Activated naive CD4-positive, alpha-beta T cell treated with anti-CD3 and anti-CD28 coated beads, Interleukin-2, amount 10 ng/mL, durations not matched to agents 7 days and 5 days (primary cell): ENCODE measurements around the gene LIMS2.

Source experiments
- CTCF ChIA-PET: fragments of 350-600 bp; sonication (Branson Sonifier 250); formaldehyde crosslinking; loops from one replicate; lab custom pipeline; 2021; ENCODE audit warnings: antibody characterized with exemption; lab: Charles Lee
- DNase-seq: peaks from one replicate; pipeline ENCODE4 v3.0.0-alpha.2; 2020
- H3K27ac Mint-ChIP-seq: one replicate; pipeline ENCODE4 v1.8.0; 2021; ENCODE audit warnings: mild to moderate bottlenecking, moderate library complexity, mixed read lengths
- H3K27me3 Mint-ChIP-seq: one replicate; pipeline ENCODE4 v1.8.0; 2021; ENCODE audit warnings: mild to moderate bottlenecking, mixed read lengths
- H3K36me3 Mint-ChIP-seq: one replicate; pipeline ENCODE4 v1.8.0; 2021; ENCODE audit warnings: mixed read lengths
- H3K4me1 Mint-ChIP-seq: one replicate; pipeline ENCODE4 v1.8.0; 2021; ENCODE audit warnings: mixed read lengths
- H3K4me3 Mint-ChIP-seq: one replicate; pipeline ENCODE4 v1.8.0; 2021; ENCODE audit warnings: mild to moderate bottlenecking, moderate library complexity, mixed read lengths
- H3K9me3 Mint-ChIP-seq: one replicate; pipeline ENCODE4 v1.8.0; 2021; ENCODE audit warnings: mixed read lengths

Gene LIMS2

GRCh38 chr2:127628767-127629614, 46.3 kb downstream of the LIMS2 start:
- H3K9me3 Mint-ChIP-seq = no peaks in the 10 kb centered on the region
- H3K4me3 Mint-ChIP-seq = no peak overlapping the region
- no peaks in the 10 kb centered on the region for H3K4me1 Mint-ChIP-seq
- peaks cover 14% of the 10 kb centered on the region for H3K27me3 Mint-ChIP-seq
- H3K36me3 Mint-ChIP-seq = no peaks in the 10 kb centered on the region
- DNase-seq = no peak
- CTCF ChIA-PET = interaction anchor here (1.0 to 1.7 kb wide), 3 partner anchors 21 to 38 kb away, joined by 3 to 5 read pairs (median 3); no protein-coding TSS in a partner anchor
- no peak overlapping the region for H3K27ac Mint-ChIP-seq

- no peaks in the 10 kb centered on the region for H3K4me1 Mint-ChIP-seq
Measured at GRCh38 chr2:127627740-127628571, 47.4 kb downstream of the LIMS2 start.

GRCh38 chr2:127626917-127627739, 48.2 kb downstream of the LIMS2 start:
- H3K4me3 Mint-ChIP-seq = no peak overlapping the region
- CTCF ChIA-PET = interaction anchor here (1.3 kb wide), 1 partner anchor 22 kb away, joined by 3 read pairs; no protein-coding TSS in a partner anchor
- H3K4me1 Mint-ChIP-seq = no peaks in the 10 kb centered on the region
- H3K27me3 Mint-ChIP-seq = peaks cover 19% of the 10 kb centered on the region
- no peaks in the 10 kb centered on the region for H3K9me3 Mint-ChIP-seq
- H3K36me3 Mint-ChIP-seq = no peaks in the 10 kb centered on the region
- no peak overlapping the region for H3K27ac Mint-ChIP-seq
- no peak for DNase-seq

More at GRCh38 chr2:127627740-127628571, 47.4 kb downstream of the LIMS2 start:
- Mint-ChIP-seq H3K4me3 (no peak overlapping the region), H3K9me3 (no peaks in the 10 kb centered on the region), H3K27me3 (peaks cover 19% of the 10 kb centered on the region), H3K36me3 (no peaks in the 10 kb centered on the region), H3K27ac (no peak overlapping the region)
- no peak for DNase-seq
- CTCF ChIA-PET = interaction anchor here (1.3 kb wide), 1 partner anchor 22 kb away, joined by 3 read pairs; no protein-coding TSS in a partner anchor

- H3K9me3 Mint-ChIP-seq = no peaks in the 10 kb centered on the region
- CTCF ChIA-PET = no interaction called here
- no peaks in the 10 kb centered on the region for H3K36me3 Mint-ChIP-seq
- no peak for DNase-seq
- no peaks in the 10 kb centered on the region for H3K4me1 Mint-ChIP-seq
- peaks cover 19% of the 10 kb centered on the region for H3K27me3 Mint-ChIP-seq
- H3K27ac Mint-ChIP-seq = peak overlapping the region; percentile 43
- H3K4me3 Mint-ChIP-seq = no peak overlapping the region
Measured at GRCh38 chr2:127626175-127626574, 49.2 kb downstream of the LIMS2 start.

- Mint-ChIP-seq H3K9me3 (no peaks in the 10 kb centered on the region), H3K4me1 (no peaks in the 10 kb centered on the region), H3K27me3 (peaks cover 19% of the 10 kb centered on the region), H3K27ac (no peak overlapping the region), H3K4me3 (no peak overlapping the region), H3K36me3 (no peaks in the 10 kb centered on the region)
- DNase-seq = no peak
- CTCF ChIA-PET = no interaction called here
Measured at GRCh38 chr2:127625572-127625951, 49.8 kb downstream of the LIMS2 start.

- H3K27me3 Mint-ChIP-seq = peaks cover 22% of the 10 kb centered on the region
- CTCF ChIA-PET = no interaction called here
- peak; percentile 13 for DNase-seq
- H3K4me3 Mint-ChIP-seq = no peak overlapping the region
- H3K9me3 Mint-ChIP-seq = no peaks in the 10 kb centered on the region
- H3K4me1 Mint-ChIP-seq = no peaks in the 10 kb centered on the region
- no peak overlapping the region for H3K27ac Mint-ChIP-seq
- no peaks in the 10 kb centered on the region for H3K36me3 Mint-ChIP-seq
Measured at GRCh38 chr2:127624756-127625571, 50.4 kb downstream of the LIMS2 start.

- CTCF ChIA-PET = no interaction called here
- Mint-ChIP-seq H3K4me3 (no peak overlapping the region), H3K27me3 (peaks cover 24% of the 10 kb centered on the region), H3K4me1 (no peaks in the 10 kb centered on the region), H3K27ac (no peak overlapping the region), H3K36me3 (no peaks in the 10 kb centered on the region), H3K9me3 (no peaks in the 10 kb centered on the region)
- peak; percentile 13 for DNase-seq
Measured at GRCh38 chr2:127624320-127624755, 51.0 kb downstream of the LIMS2 start.

- CTCF ChIA-PET = no interaction called here
- no peak overlapping the region for H3K27ac Mint-ChIP-seq
- H3K4me3 Mint-ChIP-seq = no peak overlapping the region
- DNase-seq = peak; percentile 20
- no peaks in the 10 kb centered on the region for H3K9me3 Mint-ChIP-seq
- H3K4me1 Mint-ChIP-seq = no peaks in the 10 kb centered on the region
- peaks cover 27% of the 10 kb centered on the region for H3K27me3 Mint-ChIP-seq
- H3K36me3 Mint-ChIP-seq = no peaks in the 10 kb centered on the region
Measured at GRCh38 chr2:127623388-127624319, 51.7 kb downstream of the LIMS2 start.

GRCh38 chr2:127622561-127623387, 52.6 kb downstream of the LIMS2 start:
- H3K9me3 Mint-ChIP-seq = no peaks in the 10 kb centered on the region
- CTCF ChIA-PET = no interaction called here
- DNase-seq = peak; percentile 19
- H3K27ac Mint-ChIP-seq = no peak overlapping the region
- no peak overlapping the region for H3K4me3 Mint-ChIP-seq
- H3K4me1 Mint-ChIP-seq = peaks cover under 1% of the 10 kb centered on the region
- H3K27me3 Mint-ChIP-seq = peaks cover 30% of the 10 kb centered on the region
- H3K36me3 Mint-ChIP-seq = no peaks in the 10 kb centered on the region

- peaks cover 4% of the 10 kb centered on the region for H3K4me1 Mint-ChIP-seq
- H3K4me3 Mint-ChIP-seq = no peak overlapping the region
- H3K27me3 Mint-ChIP-seq = peaks cover 28% of the 10 kb centered on the region
- CTCF ChIA-PET = no interaction called here
- no peaks in the 10 kb centered on the region for H3K36me3 Mint-ChIP-seq
- H3K27ac Mint-ChIP-seq = no peak overlapping the region
- peak; percentile 16 for DNase-seq
- no peaks in the 10 kb centered on the region for H3K9me3 Mint-ChIP-seq
Measured at GRCh38 chr2:127621981-127622431, 53.3 kb downstream of the LIMS2 start.

- CTCF ChIA-PET = no interaction called here
- Mint-ChIP-seq H3K9me3 (no peaks in the 10 kb centered on the region), H3K27me3 (peaks cover 31% of the 10 kb centered on the region), H3K4me3 (no peak overlapping the region), H3K36me3 (no peaks in the 10 kb centered on the region), H3K4me1 (peaks cover 15% of the 10 kb centered on the region), H3K27ac (no peak overlapping the region)
- no peak for DNase-seq
Measured at GRCh38 chr2:127620866-127621265, 54.5 kb downstream of the LIMS2 start.
